C4-2B (cell line): ENCODE results near the gene PSD.

ENCODE experiments used
- CTCF ChIP-seq: fragments of 450-650 bp; conservative IDR thresholded peaks from 2 replicates; pipeline ENCODE4 v1.5.1; 2017; ENCODE audit warnings: mild to moderate bottlenecking
- ZFX ChIP-seq: fragments of 450-650 bp; IDR thresholded peaks from 2 replicates; pipeline ENCODE4 v1.6.1; 2017

GRCh38 chr10:102431452-102432124 lies 13.0 kb upstream of the PSD start:
- TF ChIP-seq CTCF (no peak), ZFX (no peak)
